Caco-2 (cell line): ENCODE results near the gene LMOD2. TPM values are rescaled to one million over a fixed set of nuclear protein-coding genes. Genes with fewer than 3 reads are reported as not detected.

ENCODE experiments used
- BruUV-seq: library from RNA; stranded (reverse); fragments of 400-500 nt; replicated peaks from 2 replicates; lab custom pipeline; 2021; lab: Mats Ljungman, UMichigan
- CTCF ChIA-PET: fragments of 300-600 bp; sonication (Branson Sonifier 250); formaldehyde crosslinking; loops from one replicate; lab custom pipeline; 2022; ENCODE audit warnings: antibody characterized with exemption; lab: Charles Lee
- POLR2A ChIA-PET: fragments of 300-600 bp; sonication (Branson Sonifier 250); formaldehyde crosslinking; loops from one replicate; lab custom pipeline; 2022; ENCODE audit warnings: antibody characterized with exemption; lab: Charles Lee
- DNase-seq, 2 experiments: peaks; one replicate each; pipeline versions ENCODE4 v3.0.0 to v3.0.0-alpha.2; 2020 to 2022
- H3K27me3 ChIP-seq: replicated peaks from 2 replicates; pipeline ENCODE4 v1.6.0; 2011; ENCODE audit warnings: low read length; ENCODE audit not compliant: control insufficient read depth, insufficient read depth
- H3K36me3 ChIP-seq: 2 replicates; pipeline ENCODE4 v1.5.1; 2011; ENCODE audit warnings: low read length; ENCODE audit not compliant: control insufficient read depth, insufficient read depth
- H3K4me1 ChIP-seq: fragments of 250-450 bp; sonication (Bioruptor Pico); 2 replicates; pipeline ENCODE4 v1.5.1; 2020; ENCODE audit warnings: mild to moderate bottlenecking
- H3K4me3 ChIP-seq: 2 replicates; pipeline ENCODE4 v1.5.1; 2011; ENCODE audit warnings: low read depth, mild to moderate bottlenecking, control low read depth, low read length
- H3K9me3 ChIP-seq: fragments of 250-450 bp; sonication (Bioruptor Pico); 2 replicates; pipeline ENCODE4 v1.5.1; 2020; ENCODE audit warnings: mild to moderate bottlenecking, moderate library complexity
- H3K27ac Mint-ChIP-seq: one replicate; pipeline ENCODE4 v1.8.0; 2022; ENCODE audit warnings: mixed read lengths; ENCODE audit not compliant: unreplicated experiment
- H3K27me3 Mint-ChIP-seq: one replicate; pipeline ENCODE4 v1.8.0; 2022; ENCODE audit warnings: mixed read lengths; ENCODE audit not compliant: insufficient read depth, unreplicated experiment
- H3K36me3 Mint-ChIP-seq: one replicate; pipeline ENCODE4 v1.8.0; 2022; ENCODE audit warnings: mild to moderate bottlenecking, mixed read lengths; ENCODE audit not compliant: insufficient read depth, unreplicated experiment
- H3K4me1 Mint-ChIP-seq: one replicate; pipeline ENCODE4 v1.8.0; 2022; ENCODE audit warnings: low read depth, mixed read lengths; ENCODE audit not compliant: unreplicated experiment
- H3K4me3 Mint-ChIP-seq: one replicate; pipeline ENCODE4 v1.8.0; 2022; ENCODE audit warnings: mild to moderate bottlenecking, moderate library complexity, mixed read lengths; ENCODE audit not compliant: unreplicated experiment
- H3K9me3 Mint-ChIP-seq: one replicate; pipeline ENCODE4 v1.8.0; 2022; ENCODE audit warnings: mixed read lengths; ENCODE audit not compliant: unreplicated experiment
- intact Hi-C: fragments of 100-400 bp; cut with micrococcal nuclease; formaldehyde crosslinking; loops from one replicate; pipeline ENCODE4 v1.10.0; 2022; ENCODE audit not compliant: unreplicated experiment
- total RNA-seq: library from RNA; stranded (reverse); gene quantifications from 2 replicates; pipeline ENCODE4 v1.2.3, GENCODE V29; 2022
- TF ChIP-seq, protein P1 (sequence below), 2 experiments: fragments of 200-600 bp in 1 of 2; IDR thresholded peaks; 1 replicate in 1 of 2; 2 replicates in 1 of 2; pipeline versions ENCODE4 v1.5.1 to v1.8.0; 2011 to 2022; ENCODE audit warnings: antibody characterized with exemption in 1 of 2, control low read depth in 1 of 2, inconsistent platforms in 1 of 2, low read depth in 1 of 2, low read length in 1 of 2, mild to moderate bottlenecking in 1 of 2, moderate library complexity in 1 of 2; ENCODE audit not compliant: insufficient read depth in 1 of 2, severe bottlenecking in 1 of 2, unreplicated experiment in 1 of 2

Gene LMOD2
- total RNA-seq, 1 experiment from 2014 or later, result not detected

DNA sequence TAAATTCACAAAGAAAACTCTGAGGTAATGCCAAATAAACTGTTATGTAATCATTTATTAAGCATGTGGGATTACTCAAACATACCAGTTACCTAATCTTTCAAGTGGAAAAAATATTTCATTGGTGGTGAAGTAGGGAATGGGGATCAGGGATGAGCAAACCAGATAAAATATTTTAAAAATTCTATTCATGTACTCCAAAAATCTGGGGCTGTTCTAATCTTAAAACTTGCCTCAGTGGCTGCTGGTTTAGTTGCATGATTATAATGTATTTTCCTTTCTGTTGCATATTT, 19.5 kb downstream of the LMOD2 start:
- no peaks in the 10 kb centered on the region for H3K4me1 Mint-ChIP-seq
- ChIA-PET POLR2A (no interaction called here), CTCF (no interaction called here)
- no peaks in the 10 kb centered on the region for H3K27me3 Mint-ChIP-seq
- TF ChIP-seq, protein P1, sequence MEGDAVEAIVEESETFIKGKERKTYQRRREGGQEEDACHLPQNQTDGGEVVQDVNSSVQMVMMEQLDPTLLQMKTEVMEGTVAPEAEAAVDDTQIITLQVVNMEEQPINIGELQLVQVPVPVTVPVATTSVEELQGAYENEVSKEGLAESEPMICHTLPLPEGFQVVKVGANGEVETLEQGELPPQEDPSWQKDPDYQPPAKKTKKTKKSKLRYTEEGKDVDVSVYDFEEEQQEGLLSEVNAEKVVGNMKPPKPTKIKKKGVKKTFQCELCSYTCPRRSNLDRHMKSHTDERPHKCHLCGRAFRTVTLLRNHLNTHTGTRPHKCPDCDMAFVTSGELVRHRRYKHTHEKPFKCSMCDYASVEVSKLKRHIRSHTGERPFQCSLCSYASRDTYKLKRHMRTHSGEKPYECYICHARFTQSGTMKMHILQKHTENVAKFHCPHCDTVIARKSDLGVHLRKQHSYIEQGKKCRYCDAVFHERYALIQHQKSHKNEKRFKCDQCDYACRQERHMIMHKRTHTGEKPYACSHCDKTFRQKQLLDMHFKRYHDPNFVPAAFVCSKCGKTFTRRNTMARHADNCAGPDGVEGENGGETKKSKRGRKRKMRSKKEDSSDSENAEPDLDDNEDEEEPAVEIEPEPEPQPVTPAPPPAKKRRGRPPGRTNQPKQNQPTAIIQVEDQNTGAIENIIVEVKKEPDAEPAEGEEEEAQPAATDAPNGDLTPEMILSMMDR (IDR thresholded peaks at IDR 0.05; ENCODE audit: insufficient read depth in 1 of 2, low read depth in 1 of 2, low read length in 1 of 2, severe bottlenecking in 1 of 2, unreplicated experiment in 1 of 2), result no peak
- Histone ChIP-seq H3K27me3 (no peaks in the 10 kb centered on the region), H3K9me3 (no peaks in the 10 kb centered on the region), H3K36me3 (no peaks in the 10 kb centered on the region), H3K4me3 (no peak overlapping the region), H3K4me1 (no peaks in the 10 kb centered on the region)
- no TSS peak for BruUV-seq
- H3K9me3 Mint-ChIP-seq, result no peaks in the 10 kb centered on the region
- peaks cover 30% of the 10 kb centered on the region for H3K36me3 Mint-ChIP-seq
- DNase-seq, result no peak
- no peak overlapping the region for H3K4me3 Mint-ChIP-seq
- H3K27ac Mint-ChIP-seq, result no peak overlapping the region
- intact Hi-C loops, result loop anchor here (2.0 kb wide), 1 partner anchor 16 kb away; no protein-coding TSS in a partner anchor

DNA sequence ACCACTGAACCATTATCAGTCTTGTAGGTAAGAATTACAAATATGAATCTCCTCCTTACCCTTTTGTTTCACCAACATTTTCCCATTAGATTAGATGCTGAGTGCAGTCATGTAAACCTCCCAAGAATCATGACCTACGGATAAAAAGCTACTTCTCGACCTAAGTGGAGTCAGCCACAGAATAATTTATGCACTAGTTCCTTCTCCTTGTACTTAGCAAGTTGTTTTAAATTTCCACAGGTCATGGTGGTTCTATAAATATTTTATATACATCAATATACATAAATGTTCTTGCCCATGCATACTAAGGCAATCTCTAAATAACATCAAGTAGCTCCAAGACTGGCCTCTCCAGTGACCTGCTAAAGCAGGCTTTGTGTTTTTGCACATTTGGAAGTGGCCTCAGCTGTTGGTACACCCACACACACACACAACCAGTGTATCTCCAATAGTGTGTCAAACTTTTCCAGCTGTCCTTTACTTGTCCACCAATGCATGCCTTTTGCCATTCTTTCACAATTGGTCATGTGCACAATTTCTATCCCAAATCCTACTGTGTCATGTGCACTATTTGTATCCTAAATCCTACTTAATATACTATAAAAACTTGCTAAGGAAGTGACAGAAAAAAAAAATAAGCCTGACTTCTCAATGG, 21.5 kb downstream of the LMOD2 start:
- Mint-ChIP-seq H3K27ac (no peak overlapping the region), H3K4me3 (no peak overlapping the region), H3K27me3 (no peaks in the 10 kb centered on the region), H3K9me3 (no peaks in the 10 kb centered on the region), H3K4me1 (no peaks in the 10 kb centered on the region), H3K36me3 (peaks cover 23% of the 10 kb centered on the region)
- Histone ChIP-seq H3K36me3 (peaks cover 2% of the 10 kb centered on the region), H3K4me3 (no peak overlapping the region), H3K4me1 (peaks cover 15% of the 10 kb centered on the region), H3K9me3 (no peaks in the 10 kb centered on the region), H3K27me3 (no peaks in the 10 kb centered on the region)
- intact Hi-C loops, result no loop called here
- ChIA-PET POLR2A (no interaction called here), CTCF (no interaction called here)
- TF ChIP-seq, protein P1 (IDR thresholded peaks at IDR 0.05; ENCODE audit: insufficient read depth in 1 of 2, low read depth in 1 of 2, low read length in 1 of 2, severe bottlenecking in 1 of 2, unreplicated experiment in 1 of 2), result no peak
- no TSS peak for BruUV-seq
- no peak for DNase-seq

DNA sequence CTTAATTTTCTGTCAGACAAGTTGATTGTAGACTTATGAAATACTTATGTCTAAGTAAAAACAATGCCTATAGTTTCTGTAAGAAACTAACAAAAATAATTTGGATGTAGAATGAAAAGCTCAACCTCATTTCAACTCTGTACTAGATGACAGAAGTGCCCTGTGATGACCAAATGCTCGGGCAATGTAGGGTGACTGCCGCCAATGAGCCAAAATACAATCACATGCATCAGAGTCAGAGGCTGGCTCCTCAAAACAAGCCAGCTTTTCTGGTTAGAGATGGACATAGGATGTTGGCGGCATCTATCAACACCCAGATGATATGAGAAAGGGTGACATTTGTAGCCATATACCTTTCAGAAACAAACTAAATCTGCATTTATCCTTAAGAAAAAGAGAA, 23.9 kb downstream of the LMOD2 start:
- DNase-seq, result no peak
- no peak overlapping the region for H3K4me3 ChIP-seq
- H3K27me3 Mint-ChIP-seq, result no peaks in the 10 kb centered on the region
- no peaks in the 10 kb centered on the region for H3K9me3 Mint-ChIP-seq
- no TSS peak for BruUV-seq
- peaks cover 19% of the 10 kb centered on the region for H3K4me1 ChIP-seq
- ChIA-PET CTCF (no interaction called here), POLR2A (no interaction called here)
- H3K27me3 ChIP-seq, result no peaks in the 10 kb centered on the region
- peaks cover 2% of the 10 kb centered on the region for H3K36me3 ChIP-seq
- intact Hi-C loops, result loop anchor here (5.0 kb wide), 1 partner anchor 238 kb away; no protein-coding TSS in a partner anchor
- no peak overlapping the region for H3K4me3 Mint-ChIP-seq
- peaks cover 23% of the 10 kb centered on the region for H3K36me3 Mint-ChIP-seq
- H3K9me3 ChIP-seq, result no peaks in the 10 kb centered on the region
- H3K4me1 Mint-ChIP-seq, result no peaks in the 10 kb centered on the region
- no peak overlapping the region for H3K27ac Mint-ChIP-seq
- TF ChIP-seq, protein P1 (IDR thresholded peaks at IDR 0.05; ENCODE audit: insufficient read depth in 1 of 2, low read depth in 1 of 2, low read length in 1 of 2, severe bottlenecking in 1 of 2, unreplicated experiment in 1 of 2), result no peak
